DOHH2 (cell line): ENCODE results near the gene CRISPLD2.

ENCODE experiments used
- H3F3A ChIP-seq: fragments of 200-600 bp; sonication (generic), shearing (Covaris generic); 2 replicates; pipeline ENCODE4 v1.6.0; 2016; ENCODE audit warnings: antibody characterized with exemption, mild to moderate bottlenecking; ENCODE audit not compliant: control insufficient read depth, insufficient read depth
- H3K27ac ChIP-seq: fragments of 200-600 bp; sonication (generic); 2 replicates; pipeline ENCODE4 v1.5.1; 2014; ENCODE audit warnings: low read depth, mild to moderate bottlenecking, low read length, moderate library complexity
- H3K27me3 ChIP-seq: fragments of 200-600 bp; sonication (generic); 2 replicates; pipeline ENCODE4 v1.6.1; 2014; ENCODE audit warnings: mild to moderate bottlenecking, low read length, mixed read lengths; ENCODE audit not compliant: control insufficient read depth
- H3K36me3 ChIP-seq: fragments of 200-600 bp; sonication (generic); 2 replicates; pipeline ENCODE4 v1.6.1; 2014; ENCODE audit warnings: mild to moderate bottlenecking, low read length, moderate library complexity, mixed read lengths; ENCODE audit not compliant: control insufficient read depth
- H3K4me1 ChIP-seq: fragments of 200-600 bp; sonication (generic); 2 replicates; pipeline ENCODE4 v1.6.1; 2014; ENCODE audit warnings: mild to moderate bottlenecking, low read length, mixed read lengths; ENCODE audit not compliant: control insufficient read depth
- H3K4me2 ChIP-seq: fragments of 200-600 bp; sonication (generic); 2 replicates; pipeline ENCODE4 v1.6.0; 2014; ENCODE audit warnings: mild to moderate bottlenecking, low read length, moderate library complexity
- H3K4me3 ChIP-seq: fragments of 200-600 bp; sonication (generic); 2 replicates; pipeline ENCODE4 v1.5.1; 2014; ENCODE audit warnings: mild to moderate bottlenecking, low read length, mixed read lengths
- H3K79me2 ChIP-seq: fragments of 200-600 bp; sonication (generic); 2 replicates; pipeline ENCODE4 v1.6.1; 2014; ENCODE audit warnings: mild to moderate bottlenecking, low read length, mixed read lengths; ENCODE audit not compliant: control insufficient read depth
- H3K9me2 ChIP-seq: fragments of 200-600 bp; sonication (generic); replicated peaks from 2 replicates; pipeline ENCODE4 v1.6.1; 2014; ENCODE audit warnings: mild to moderate bottlenecking, low read length, mixed read lengths; ENCODE audit not compliant: control insufficient read depth
- H3K9me3 ChIP-seq: fragments of 200-600 bp; sonication (generic); 2 replicates; pipeline ENCODE4 v1.6.1; 2014; ENCODE audit warnings: antibody characterized with exemption, low read length, mixed read lengths; ENCODE audit not compliant: control insufficient read depth, insufficient read depth
- H4K20me1 ChIP-seq: fragments of 200-600 bp; sonication (generic); 2 replicates; pipeline ENCODE4 v1.6.0; 2014; ENCODE audit warnings: low read depth, mild to moderate bottlenecking, antibody characterized with exemption, low read length, moderate library complexity; ENCODE audit not compliant: control insufficient read depth, insufficient read depth
- CTCF ChIP-seq: fragments of 200-600 bp; sonication (generic); IDR thresholded peaks from one replicate; pipeline ENCODE4 v1.5.1; 2014; ENCODE audit warnings: antibody characterized with exemption, mild to moderate bottlenecking, low read depth, low read length; ENCODE audit not compliant: poor library complexity, severe bottlenecking
- EZH2phosphoT487 ChIP-seq: fragments of 200-600 bp; sonication (generic); IDR thresholded peaks from 2 replicates; pipeline ENCODE4 v1.6.1; 2017; ENCODE audit warnings: borderline replicate concordance, mild to moderate bottlenecking, antibody characterized with exemption, low read length, moderate library complexity, mixed read lengths

The CRISPLD2 gene

GRCh38 chr16:84862804-84863480 is 43.2 kb downstream of the CRISPLD2 start:
- Histone ChIP-seq H3K4me2 (no peak overlapping the region), H3K4me1 (no peaks in the 10 kb centered on the region), H3F3A (no peaks in the 10 kb centered on the region), H3K79me2 (no peaks in the 10 kb centered on the region), H4K20me1 (0 out of 2 replicates have a peak, but pooled peaks cover 3% of the 10 kb centered on the region), H3K9me2 (no peaks in the 10 kb centered on the region), H3K27me3 (peaks cover 4% of the 10 kb centered on the region), H3K27ac (no peak overlapping the region), H3K4me3 (no peak overlapping the region), H3K36me3 (no peaks in the 10 kb centered on the region), H3K9me3 (no peaks in the 10 kb centered on the region; the same call in none of the 2 replicates)
- TF ChIP-seq CTCF (no peak), EZH2phosphoT487 (no peak)

- Histone ChIP-seq H3K79me2 (no peaks in the 10 kb centered on the region), H3K36me3 (no peaks in the 10 kb centered on the region), H3K4me2 (no peak overlapping the region), H3K27ac (no peak overlapping the region), H3K4me3 (no peak overlapping the region), H3K4me1 (no peaks in the 10 kb centered on the region), H3K9me3 (no peaks in the 10 kb centered on the region; the same call in none of the 2 replicates), H4K20me1 (0 out of 2 replicates have a peak, but pooled peaks cover 3% of the 10 kb centered on the region), H3F3A (no peaks in the 10 kb centered on the region), H3K9me2 (no peaks in the 10 kb centered on the region), H3K27me3 (peaks cover 4% of the 10 kb centered on the region)
- no peak for TF ChIP-seq EZH2phosphoT487
- TF ChIP-seq CTCF = no peak
Measured at GRCh38 chr16:84863481-84863814, 43.7 kb downstream of the CRISPLD2 start.

GRCh38 chr16:84864326-84864955 is 44.7 kb downstream of the CRISPLD2 start:
- no peaks in the 10 kb centered on the region for H3F3A ChIP-seq
- H3K36me3 ChIP-seq = no peaks in the 10 kb centered on the region
- H3K79me2 ChIP-seq = no peaks in the 10 kb centered on the region
- no peak overlapping the region for H3K4me3 ChIP-seq
- H4K20me1 ChIP-seq = 0 out of 2 replicates have a peak, but pooled peaks cover 3% of the 10 kb centered on the region
- H3K9me3 ChIP-seq = no peaks in the 10 kb centered on the region; the same call in 1 of the 2 replicates
- TF ChIP-seq EZH2phosphoT487 = no peak
- no peak for TF ChIP-seq CTCF
- no peaks in the 10 kb centered on the region for H3K4me1 ChIP-seq
- no peak overlapping the region for H3K4me2 ChIP-seq
- H3K9me2 ChIP-seq = no peaks in the 10 kb centered on the region
- no peak overlapping the region for H3K27ac ChIP-seq
- H3K27me3 ChIP-seq = peaks cover 4% of the 10 kb centered on the region
